G401 (cell line): Measurements from ENCODE around the gene C4orf50. TPM values are rescaled to one million over a fixed set of nuclear protein-coding genes. Genes with fewer than 3 reads are reported as not detected.

Experiments used
- DNase-seq: peaks from one replicate; pipeline ENCODE4 v3.0.0-alpha.2; 2015; ENCODE audit warnings: low spot score
- in situ Hi-C: cut with HindIII; loops from 2 replicates; pipeline ENCODE4 v1.10.0; 2016; ENCODE audit warnings: low sequenced_read_pairs, mixed read lengths
- total RNA-seq: library from RNA; depleted of rRNA; stranded (reverse); fragments of >200 nt; shearing (Covaris generic); gene quantifications from 2 replicates; pipeline ENCODE4 v1.2.3, GENCODE V29; 2014; rRNA removed

Gene C4orf50
- not detected in 2 replicates for total RNA-seq

DNA sequence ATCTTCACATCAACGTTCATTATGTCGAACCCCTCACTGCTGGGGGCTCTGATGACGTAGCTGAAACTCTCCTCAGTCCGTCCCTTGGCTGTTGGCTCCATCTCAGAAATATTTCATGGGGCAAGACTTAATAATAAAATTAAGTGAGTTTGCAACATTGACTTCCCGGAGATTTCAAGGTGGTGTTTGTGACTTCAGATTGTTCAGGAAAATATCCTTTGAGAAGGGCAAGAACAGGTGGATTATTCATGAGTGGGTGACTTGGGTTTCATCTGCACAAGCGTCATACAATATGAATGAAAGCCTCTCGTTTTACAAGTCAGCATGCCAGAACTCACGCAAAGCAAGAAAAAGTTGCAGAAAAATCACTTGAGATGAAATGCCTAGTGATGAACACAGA, at the start of gene C4orf50:
TSS of gene C4orf50 (minus strand) at position 101 of the 400 bp plus-strand sequence.
- no peak for DNase-seq
- in situ Hi-C loops = no loop called here

DNA sequence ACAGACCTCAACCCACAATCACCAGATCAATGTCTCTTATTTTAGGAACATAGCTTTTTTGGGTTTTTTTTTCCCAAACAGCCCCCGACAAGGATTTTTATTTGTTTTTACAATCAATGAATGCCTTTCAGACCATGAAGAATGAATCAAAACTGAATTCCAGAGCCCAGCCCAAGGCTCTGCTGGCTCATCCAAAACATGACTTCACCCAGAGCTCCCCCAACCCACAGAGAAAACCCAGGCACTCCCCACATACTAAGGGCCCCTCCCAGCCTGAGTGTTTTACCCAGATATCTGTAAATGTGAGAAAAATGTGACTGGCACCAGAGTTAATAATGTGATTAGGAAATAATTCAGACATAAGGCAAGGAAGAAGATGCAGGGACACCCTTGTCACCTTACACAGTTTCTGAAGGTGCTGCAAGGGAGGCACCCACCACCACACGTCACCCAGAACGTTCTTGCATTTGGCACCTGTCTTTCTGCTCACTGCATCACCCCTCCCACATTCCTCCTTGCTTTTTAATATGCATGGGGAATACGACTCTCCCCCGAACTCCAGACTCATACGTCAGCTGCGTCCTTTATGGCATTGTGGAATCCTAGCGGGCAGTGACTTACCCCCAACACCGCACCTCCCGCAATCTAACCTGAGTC, 47.8 kb upstream of the C4orf50 start:
- no peak for DNase-seq
- in situ Hi-C loops = no loop called here

DNA sequence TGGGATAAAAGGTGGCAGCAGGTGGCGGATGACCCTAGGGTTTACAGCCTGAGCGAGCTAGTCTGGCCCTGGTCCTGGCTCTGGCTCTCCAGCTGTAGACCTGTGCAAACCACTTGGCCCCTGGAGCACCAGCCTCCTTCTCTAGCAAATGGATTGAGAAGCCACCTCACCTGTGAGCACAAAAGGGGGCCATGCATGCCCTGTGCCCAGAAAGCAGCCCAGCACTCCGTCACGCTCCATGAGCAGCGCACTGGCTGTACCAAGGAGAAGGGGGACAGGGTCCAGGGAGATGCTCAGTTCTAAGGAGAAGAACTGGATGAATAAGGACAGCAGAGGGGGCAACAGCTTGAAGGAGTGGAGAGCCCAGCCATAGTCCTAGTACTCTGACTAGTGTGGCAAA, 46.9 kb upstream of the C4orf50 start:
- in situ Hi-C loops = no loop called here
- DNase-seq = no peak

DNA sequence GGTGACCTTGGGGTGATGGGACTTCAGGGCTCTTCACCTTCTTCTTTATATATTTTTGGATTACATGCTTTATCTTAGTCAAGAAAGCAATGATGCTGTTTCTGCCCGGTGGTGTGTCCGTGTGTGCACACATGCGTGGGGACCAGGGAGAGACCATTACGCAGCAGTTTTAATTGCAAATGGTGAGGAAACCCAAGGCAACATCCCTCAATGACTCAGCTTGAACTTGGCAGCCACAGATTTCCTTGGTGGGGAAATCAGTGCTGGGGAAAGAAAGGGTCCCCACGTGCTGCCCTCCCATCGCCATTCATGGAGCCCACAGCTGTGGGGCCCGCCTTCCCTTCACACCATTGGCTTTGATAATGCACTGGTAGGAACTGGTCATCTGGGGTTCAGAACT, 46.2 kb upstream of the C4orf50 start:
- in situ Hi-C loops = no loop called here
- no peak for DNase-seq

DNA sequence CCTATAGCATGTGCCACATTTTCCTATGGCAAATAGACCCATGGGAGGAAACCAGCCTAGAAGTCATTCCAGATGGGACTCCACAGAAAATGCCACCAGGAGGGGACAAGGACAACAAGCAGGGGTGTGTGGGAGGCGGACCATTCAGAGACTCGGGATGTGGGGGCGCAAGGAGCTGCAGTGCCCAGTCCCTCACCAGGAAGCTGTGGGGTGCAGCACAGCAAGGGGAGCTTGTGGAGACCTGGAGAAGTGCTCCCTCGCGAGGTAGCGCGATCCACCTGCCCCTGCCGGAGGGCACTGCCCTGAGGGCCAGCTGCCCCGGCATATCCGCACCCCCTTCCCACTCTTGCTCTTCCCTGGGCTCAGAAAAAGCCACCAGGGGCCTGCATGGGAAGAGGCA, 45.5 kb upstream of the C4orf50 start:
- no peak for DNase-seq
- in situ Hi-C loops = no loop called here

DNA sequence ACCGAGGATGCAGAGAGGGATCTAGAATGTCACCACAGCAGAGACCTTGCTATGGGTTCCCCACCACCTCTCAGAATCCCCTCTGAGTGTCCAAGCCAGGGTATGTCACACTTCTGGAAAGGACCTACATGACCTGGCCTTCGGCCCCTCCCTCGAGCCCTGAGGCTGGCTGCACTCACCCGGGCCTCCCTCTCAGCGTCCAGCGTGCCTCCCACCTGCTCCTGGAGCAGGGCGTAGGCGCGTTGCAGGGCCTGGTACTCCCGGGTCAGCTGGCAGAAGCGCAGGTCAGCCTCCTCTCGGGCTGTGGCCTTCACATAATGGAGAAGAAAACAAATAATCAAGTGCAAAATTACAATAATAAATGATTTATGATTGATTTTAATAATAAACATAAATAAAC, 43.9 kb upstream of the C4orf50 start:
- no peak for DNase-seq
- in situ Hi-C loops = no loop called here

DNA sequence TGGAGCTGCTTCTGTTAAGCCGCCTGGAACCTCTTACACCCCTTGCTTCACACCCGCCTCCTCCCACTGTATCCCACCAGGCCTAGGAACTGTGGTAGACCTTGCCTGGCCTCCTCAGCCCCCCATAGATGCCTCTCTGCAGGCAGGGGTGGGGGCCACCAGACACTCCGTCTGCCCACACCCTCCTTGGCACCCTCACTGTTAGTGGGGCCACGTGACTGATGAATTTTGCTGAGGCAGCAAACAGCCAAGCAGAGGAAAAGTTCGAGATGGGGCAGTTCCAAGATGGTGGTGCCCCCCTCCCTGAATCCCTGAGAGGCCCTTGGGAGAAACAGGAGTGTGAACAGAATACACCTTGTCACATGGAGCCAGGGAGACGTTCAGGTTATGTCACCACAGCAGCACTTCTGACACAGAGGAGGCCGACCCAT, 41.2 kb upstream of the C4orf50 start:
- in situ Hi-C loops = no loop called here
- DNase-seq = no peak

DNA sequence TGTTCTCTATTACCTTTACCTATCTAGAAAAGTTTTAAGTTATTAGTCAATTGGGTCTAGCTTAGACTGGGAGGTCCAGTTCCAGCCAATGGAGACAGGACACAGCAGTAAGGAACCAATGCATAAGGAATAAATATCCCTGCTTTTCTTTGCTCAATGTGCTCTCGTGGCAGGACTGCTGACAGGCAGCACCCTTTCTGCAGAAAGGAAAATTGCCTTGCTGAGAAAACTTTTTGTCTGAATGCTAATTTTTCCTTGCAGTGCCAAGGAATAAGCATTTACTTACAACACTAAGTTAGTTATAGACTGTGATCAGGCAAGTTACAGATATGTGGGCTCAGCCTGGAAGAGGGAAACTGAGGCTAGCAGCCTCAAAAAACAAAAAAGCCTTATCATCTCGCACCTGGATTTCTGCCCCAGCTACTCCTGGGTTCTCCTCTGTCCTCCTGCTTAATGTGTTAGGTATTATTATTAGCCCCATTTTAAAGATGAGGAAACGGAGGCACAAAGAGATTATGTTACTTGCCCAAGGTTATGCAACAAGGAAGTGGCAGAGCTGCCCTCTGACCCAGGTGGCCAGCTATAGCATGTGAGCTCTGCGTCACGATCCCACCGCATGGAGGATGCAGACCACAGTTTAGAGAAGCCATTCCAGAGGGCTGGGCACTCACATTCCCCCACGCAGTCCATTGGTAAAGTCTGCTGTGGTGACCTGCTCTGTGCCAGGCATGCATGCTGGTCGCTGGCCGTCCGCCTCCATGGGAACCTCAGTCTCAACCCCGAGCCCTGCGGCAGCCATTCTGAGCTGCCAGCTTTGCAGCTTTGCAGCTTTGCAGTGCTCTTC, 40.5 kb upstream of the C4orf50 start:
- in situ Hi-C loops = no loop called here
- no peak for DNase-seq

DNA sequence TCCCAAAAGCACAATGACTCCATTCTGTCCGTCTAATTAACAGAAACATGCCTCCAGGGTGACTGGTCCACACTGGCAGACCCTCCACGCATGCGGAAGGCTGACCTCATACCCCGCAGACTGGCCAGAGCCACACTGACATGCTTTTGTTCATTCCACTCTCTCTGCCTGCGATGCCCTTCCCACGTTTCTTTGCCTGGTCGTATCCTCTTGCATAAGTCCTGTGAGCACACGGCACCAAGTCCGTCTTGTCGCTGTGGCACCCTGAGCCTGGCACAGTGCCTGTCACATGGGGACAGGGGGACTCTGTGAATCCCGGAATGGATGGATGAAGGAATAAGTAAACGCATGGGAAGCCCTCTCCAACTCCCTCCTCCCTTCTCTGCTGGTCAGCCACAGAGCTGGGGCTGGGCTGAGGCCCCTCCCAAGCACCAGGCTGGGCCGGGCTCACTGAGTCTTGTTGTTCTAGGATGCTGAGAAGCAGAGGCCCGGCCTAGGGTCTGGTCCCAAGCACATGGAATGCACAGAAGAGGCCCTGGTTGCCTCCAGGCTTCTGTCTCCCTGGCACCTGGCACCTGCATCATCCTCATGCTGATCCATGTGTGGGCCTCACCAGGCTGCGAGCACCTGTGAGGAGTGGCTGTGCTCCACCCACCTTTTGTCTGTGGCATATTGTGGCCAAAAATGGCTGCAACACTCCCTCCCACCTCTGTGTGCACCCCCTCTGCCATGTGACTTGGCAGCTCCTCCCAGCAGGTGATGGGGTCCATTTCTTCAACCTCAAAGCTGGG, 38.9 kb upstream of the C4orf50 start:
- in situ Hi-C loops = no loop called here
- DNase-seq = no peak

DNA sequence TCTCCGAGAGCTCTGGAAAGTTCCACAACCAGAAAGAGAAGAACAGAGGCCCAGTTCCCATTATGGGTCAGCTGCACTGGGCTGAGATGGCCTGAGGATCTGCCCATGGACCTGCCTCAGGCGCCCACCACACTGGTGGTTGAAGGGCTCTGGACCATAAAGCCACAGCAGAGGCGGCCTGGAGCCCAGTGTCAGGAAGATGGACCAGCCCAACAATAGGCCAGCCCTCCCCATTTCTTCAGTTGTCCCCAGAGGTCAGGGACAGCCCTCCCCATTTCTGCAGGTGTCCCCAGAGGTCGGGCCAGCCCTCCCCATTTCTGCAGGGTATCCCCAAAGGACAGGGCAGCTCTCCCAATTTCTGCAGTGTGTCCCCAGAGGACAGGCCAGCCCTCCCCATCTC, 37.2 kb upstream of the C4orf50 start:
- no peak for DNase-seq
- in situ Hi-C loops = no loop called here

DNA sequence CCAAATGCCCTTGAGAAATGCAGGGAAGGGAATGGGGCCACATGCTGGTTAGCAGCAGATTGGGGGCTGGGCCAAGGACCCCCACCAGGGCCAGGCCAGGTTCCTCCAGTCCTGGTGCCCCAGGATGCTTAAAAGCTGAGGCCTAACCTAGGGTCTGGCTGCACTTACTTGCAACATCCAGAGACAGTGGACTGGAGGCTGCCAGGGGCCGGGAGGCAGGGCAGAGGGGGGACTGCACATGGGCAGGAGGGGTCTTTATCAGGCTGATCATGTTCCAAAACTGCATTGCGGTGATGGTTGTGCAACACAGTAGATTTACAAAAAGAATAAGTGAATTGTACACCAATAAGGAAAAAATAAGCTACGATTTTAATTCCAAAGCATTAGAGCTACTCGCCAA, 36.8 kb upstream of the C4orf50 start:
- in situ Hi-C loops = no loop called here
- no peak for DNase-seq

DNA sequence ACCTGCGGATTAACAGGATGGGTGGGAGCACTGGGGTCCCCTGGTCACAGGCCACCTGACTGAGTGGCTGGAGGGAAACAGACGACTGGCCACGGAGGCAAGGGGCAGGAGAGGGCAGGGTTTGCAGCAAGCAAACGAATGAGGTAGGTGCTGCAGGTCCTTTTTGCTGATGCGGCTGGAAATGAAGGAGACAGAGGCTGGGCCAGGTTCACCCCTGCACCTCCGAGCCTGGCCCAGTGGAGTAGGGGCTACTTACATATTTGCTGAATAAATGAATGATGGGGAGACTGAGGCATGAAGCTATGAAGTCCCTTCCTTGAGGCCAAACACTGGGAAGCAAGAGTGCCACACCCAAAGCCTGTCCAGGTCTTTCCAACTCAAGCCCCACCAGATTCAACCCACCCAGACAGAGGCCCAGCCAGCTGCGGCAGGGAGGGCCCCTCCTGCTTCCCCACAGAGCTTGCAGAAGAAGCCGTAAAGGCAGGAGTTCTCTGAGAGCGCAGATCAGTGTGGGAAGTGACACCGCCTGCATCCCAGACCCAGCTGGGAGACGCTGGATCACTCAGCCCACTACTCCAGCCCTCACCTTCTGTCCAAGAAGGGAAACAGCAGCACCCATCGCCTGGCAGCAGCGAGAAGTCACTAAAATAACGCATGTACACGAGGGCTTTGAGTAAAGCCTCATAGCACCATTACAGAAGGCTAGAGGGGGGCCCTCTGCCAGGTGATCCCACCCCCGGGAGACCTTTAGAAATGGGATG, 36.1 kb upstream of the C4orf50 start:
- DNase-seq = no peak
- in situ Hi-C loops = no loop called here

DNA sequence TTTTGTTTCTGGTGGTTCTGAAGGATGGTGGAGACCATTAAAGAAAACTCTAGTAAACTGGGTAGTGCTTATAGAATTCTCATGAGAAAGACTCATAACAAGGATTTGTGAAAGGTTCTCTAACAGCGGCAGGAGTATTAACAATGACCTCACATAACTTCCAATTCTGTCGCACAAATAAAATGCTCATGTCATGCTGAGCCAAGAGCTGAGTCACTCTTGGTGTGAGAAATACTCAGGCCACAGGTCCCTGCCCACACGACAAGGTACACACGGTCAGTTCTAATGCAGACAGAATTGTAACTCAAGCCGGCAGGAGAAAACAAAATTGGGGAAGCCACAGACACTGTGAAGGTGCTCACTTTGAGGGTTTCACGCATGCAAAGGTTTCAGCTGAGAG, 34.4 kb upstream of the C4orf50 start:
- in situ Hi-C loops = no loop called here
- DNase-seq = no peak

DNA sequence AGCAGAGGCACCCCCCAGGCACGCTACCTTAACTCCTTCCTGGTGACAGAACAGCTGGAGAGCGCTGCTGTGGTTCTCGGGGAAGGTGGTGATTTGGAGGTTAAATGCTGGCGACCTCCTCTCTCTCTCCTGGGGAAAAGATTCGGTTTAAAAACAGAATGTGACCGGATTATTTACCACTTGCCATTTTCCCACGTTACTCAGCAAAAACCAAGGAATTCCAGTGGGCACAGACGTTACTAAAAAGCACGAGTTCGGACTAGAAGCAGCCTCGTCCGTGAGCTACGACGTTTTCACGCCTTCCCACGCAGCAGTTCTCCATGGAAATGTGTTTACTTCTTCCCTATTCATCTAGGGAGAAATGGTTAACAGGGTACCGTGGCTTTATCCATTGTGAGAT, 32.3 kb upstream of the C4orf50 start:
- in situ Hi-C loops = no loop called here
- DNase-seq = no peak

DNA sequence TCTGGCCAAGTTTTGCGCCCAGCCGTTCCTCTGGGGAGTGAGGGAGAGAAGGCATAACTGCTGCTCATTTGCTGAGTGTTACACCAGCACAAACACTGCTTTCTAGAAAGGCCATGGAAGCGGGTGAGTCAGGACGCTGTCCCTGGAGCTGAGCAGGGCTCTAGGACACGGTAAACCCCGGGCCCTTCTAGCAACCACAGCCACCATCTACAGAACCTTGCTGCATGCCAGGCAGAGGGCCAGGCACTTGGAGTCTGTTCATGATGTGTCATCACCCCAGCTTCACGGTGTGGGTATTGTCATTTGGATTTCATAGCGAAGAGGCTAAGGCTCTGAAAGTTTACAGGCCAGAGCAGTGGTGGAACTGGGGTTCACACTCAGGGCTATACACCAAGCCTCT, 31.8 kb upstream of the C4orf50 start:
- DNase-seq = no peak
- in situ Hi-C loops = no loop called here

DNA sequence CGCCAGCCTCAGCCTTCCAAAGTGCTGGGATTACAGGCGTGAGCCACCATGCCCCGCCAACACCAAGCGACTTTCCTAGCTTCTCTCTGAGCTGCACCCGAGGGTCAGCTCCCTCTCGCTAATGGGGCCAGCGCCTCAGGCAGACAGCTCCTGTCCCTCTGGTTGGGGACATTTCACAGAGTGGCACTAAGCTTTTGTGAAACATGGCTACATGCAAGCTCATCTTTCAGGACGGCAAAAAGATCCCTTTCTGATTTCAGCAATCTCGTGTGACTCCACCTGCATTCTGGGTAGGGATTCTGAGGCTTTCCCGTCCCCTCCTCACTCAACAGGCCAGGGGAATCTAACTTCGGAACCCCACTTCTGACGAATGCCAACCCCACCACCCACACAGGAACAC, 31.0 kb upstream of the C4orf50 start:
- in situ Hi-C loops = no loop called here
- DNase-seq = no peak

DNA sequence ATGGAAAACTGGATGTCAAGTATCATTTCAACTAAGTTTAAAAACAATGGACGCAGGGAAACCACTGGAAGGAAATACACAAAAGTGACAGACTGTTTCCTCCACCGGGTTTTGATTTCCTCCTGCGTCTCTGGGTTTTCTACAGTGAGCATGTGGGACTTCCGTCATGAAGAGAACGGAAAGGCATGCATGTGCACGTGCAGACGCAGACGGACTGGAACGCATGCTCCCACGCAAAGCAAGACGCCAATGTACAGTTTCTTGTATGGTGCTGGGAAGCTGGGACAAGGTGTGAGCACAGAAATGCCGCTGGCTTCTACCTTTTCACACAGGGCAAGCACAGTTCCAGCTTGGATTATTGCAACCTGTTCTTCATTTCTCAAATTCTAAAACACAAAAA, 30.3 kb upstream of the C4orf50 start:
- DNase-seq = no peak
- in situ Hi-C loops = no loop called here

DNA sequence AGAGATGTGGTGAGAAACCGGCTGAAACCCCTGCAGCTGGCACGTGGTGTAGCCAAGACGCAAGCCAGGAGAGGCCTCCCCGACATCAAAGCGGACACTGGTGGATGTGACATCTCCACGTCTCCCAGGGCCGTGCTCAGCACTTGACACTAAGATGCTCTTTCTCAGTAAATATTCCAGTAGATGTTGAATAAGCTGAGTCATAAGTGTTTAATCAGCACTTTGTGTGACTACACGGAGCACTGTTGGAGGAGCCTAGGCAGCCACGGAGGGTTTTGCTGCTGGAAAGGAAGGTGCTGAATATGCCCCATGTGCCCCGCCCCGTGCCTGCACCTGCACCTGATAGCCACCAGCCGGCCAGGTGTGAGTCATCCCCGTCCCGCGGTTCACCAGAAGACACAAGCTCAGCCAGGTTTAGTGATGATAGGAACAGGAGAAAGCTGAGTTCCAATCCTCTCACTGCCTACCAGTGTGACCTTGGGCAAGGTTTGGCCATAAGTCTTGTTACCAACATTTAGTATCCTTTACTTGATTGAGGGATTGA, 29.0 kb upstream of the C4orf50 start:
- in situ Hi-C loops = no loop called here
- no peak for DNase-seq

DNA sequence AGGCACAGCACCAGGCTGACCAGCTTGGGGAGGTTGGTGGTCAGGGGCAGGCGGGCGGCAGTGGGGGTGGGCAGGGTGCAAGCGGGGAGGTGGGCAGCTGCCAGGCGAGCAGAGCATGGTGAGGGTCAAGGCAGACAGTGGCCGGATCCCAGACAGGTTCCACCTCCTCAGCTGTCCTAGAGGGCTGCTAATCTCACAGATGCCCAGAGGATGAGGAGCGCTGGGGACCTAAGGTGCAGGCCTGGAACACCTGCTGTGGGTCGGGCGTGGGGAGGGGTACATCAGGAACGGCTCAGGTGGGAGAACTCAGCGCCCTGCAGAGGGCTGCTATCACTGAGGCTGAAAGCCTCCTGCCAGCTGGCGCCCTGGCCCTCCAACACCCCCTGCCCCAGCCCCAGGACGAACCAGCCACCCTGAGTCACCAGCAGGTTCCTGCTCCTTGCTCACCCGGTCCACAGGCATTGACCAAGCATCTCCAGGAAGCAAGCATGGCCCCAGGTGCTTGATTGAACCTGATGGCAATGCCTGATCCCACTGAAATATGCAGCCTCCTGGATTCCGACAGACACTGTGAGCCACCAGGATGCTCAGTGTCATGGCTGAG, 28.4 kb upstream of the C4orf50 start:
- in situ Hi-C loops = no loop called here

More for the DNA sequence above, 28.4 kb upstream of the C4orf50 start:
- no peak for DNase-seq
